Measurements from ENCODE around the gene SATL1.
"Not testable (repeated sequence)": the region's sequence is repeated elsewhere in the genome, so short reads cannot be mapped to it uniquely, and the experiment has no call there.

SATL1 gene

GRCh38 chrX:85109235-85109634 is 134.3 kb downstream of the SATL1 start:
- peak; percentile 41 to 46 for DNase-seq

- no peak for DNase-seq
Observed at GRCh38 chrX:85108165-85108564, 135.4 kb downstream of the SATL1 start.

- DNase-seq: no peak
Observed at GRCh38 chrX:85107407-85107806, 136.2 kb downstream of the SATL1 start.

GRCh38 chrX:85089321-85089840 is 154.2 kb downstream of the SATL1 start:
- no peak for DNase-seq

GRCh38 chrX:85084770-85085393 is 158.7 kb downstream of the SATL1 start:
- DNase-seq: no peak

- DNase-seq: not testable (repeated sequence)
Observed at GRCh38 chrX:85077247-85077646, 166.3 kb downstream of the SATL1 start.

GRCh38 chrX:85065512-85066198 is 177.9 kb downstream of the SATL1 start:
- no peak for DNase-seq

GRCh38 chrX:85052636-85053343 is 190.8 kb downstream of the SATL1 start:
- no peak for DNase-seq

- no peak for DNase-seq
Observed at GRCh38 chrX:85052205-85052604, 191.4 kb downstream of the SATL1 start.

GRCh38 chrX:85051627-85052026 is 192.0 kb downstream of the SATL1 start:
- no peak for DNase-seq
